Activated naive CD4-positive, alpha-beta T cell treated with anti-CD3 and anti-CD28 coated beads, Interleukin-2, amount 10 ng/mL, durations not matched to agents 7 days and 5 days (primary cell): Measurements from ENCODE around the gene SV2C.
A peak's percentile ranks its signal among the peaks of the same experiment; 100 is the strongest.
"Not testable (repeated sequence)": the region's sequence is repeated elsewhere in the genome, so short reads cannot be mapped to it uniquely, and the experiment has no call there.

Source experiments
- CTCF ChIA-PET: fragments of 350-600 bp; sonication (Branson Sonifier 250); formaldehyde crosslinking; loops from one replicate; lab custom pipeline; 2021; ENCODE audit warnings: antibody characterized with exemption; lab: Charles Lee
- DNase-seq: peaks from one replicate; pipeline ENCODE4 v3.0.0-alpha.2; 2020
- H3K27ac Mint-ChIP-seq: one replicate; pipeline ENCODE4 v1.8.0; 2021; ENCODE audit warnings: mild to moderate bottlenecking, moderate library complexity, mixed read lengths
- H3K27me3 Mint-ChIP-seq: one replicate; pipeline ENCODE4 v1.8.0; 2021; ENCODE audit warnings: mild to moderate bottlenecking, mixed read lengths
- H3K36me3 Mint-ChIP-seq: one replicate; pipeline ENCODE4 v1.8.0; 2021; ENCODE audit warnings: mixed read lengths
- H3K4me1 Mint-ChIP-seq: one replicate; pipeline ENCODE4 v1.8.0; 2021; ENCODE audit warnings: mixed read lengths
- H3K4me3 Mint-ChIP-seq: one replicate; pipeline ENCODE4 v1.8.0; 2021; ENCODE audit warnings: mild to moderate bottlenecking, moderate library complexity, mixed read lengths
- H3K9me3 Mint-ChIP-seq: one replicate; pipeline ENCODE4 v1.8.0; 2021; ENCODE audit warnings: mixed read lengths

The SV2C gene

DNA sequence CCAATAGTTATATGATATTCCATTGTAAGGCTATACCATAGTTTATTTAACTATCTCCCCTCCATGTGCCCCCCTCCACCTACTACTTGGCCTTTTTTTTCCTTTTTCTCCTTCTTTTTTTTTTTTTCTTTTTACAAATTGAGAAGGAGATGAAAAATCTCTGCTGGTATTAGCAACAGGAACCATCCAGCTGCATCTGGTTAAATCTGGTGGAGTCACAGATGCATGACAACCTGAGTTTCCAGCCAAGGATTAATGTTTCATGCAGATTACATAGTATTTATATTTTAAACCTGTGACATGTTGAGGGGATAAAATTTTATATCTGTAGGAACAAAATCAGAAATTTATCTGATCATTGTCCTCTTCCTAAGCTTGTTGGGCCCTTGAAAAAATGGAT, 191.4 kb downstream of the SV2C start:
- CTCF ChIA-PET, result interaction anchor here (0.8 kb wide), 1 partner anchor 18 kb away, joined by 3 read pairs; no protein-coding TSS in a partner anchor
- Mint-ChIP-seq H3K4me1 (peaks cover 12% of the 10 kb centered on the region), H3K27me3 (peaks cover 4% of the 10 kb centered on the region), H3K27ac (no peak overlapping the region), H3K9me3 (peaks cover 6% of the 10 kb centered on the region), H3K36me3 (peaks cover 4% of the 10 kb centered on the region), H3K4me3 (no peak overlapping the region)
- no peak for DNase-seq

DNA sequence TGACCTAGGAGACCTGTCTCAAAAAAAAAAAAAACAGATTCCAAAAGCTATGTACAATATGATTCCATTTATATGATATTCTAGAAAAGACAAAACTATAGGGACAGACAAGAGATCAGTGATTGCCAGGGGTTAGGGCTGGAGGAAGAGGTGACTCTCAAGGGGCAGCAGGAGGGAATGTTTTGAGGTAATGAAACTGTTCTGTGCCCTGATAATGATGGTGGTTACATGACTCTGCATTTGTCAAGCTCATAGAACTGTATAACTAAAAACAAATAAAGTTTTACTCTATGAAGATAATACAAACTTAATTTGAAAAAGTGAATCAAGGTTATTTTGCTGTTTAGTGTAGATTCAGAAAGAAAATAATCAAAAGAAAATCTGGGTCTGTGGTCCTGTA, 194.6 kb downstream of the SV2C start:
- peaks cover 4% of the 10 kb centered on the region for H3K36me3 Mint-ChIP-seq
- H3K9me3 Mint-ChIP-seq, result peaks cover 6% of the 10 kb centered on the region
- no peak overlapping the region for H3K4me3 Mint-ChIP-seq
- no peaks in the 10 kb centered on the region for H3K4me1 Mint-ChIP-seq
- H3K27ac Mint-ChIP-seq, result no peak overlapping the region
- CTCF ChIA-PET, result no interaction called here
- no peak for DNase-seq
- peaks cover 4% of the 10 kb centered on the region for H3K27me3 Mint-ChIP-seq

DNA sequence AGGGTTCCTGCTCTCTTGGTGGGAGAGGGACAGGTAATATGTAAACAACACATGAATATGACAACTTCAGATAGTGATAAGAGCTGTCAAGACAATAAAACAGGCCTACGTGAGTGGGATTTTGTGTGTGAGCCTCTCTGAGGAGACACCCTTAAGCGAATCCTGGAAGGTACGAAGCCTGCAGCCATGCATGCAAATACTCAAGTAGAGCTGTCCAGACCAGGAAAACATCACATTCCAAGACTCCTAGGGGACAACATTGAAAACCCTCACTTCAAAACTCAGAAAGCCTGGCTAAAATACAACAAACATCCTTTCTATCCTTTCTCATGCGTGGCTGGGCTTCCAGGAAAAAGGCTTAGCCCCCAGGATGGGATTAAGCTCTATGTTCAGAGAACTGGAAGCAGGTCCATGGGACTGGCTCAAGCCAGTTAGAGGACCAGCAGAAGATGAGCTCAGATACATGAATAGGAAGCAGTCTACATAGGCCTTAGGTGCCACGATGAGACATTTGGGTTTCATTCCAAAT, 195.1 kb downstream of the SV2C start:
- Mint-ChIP-seq H3K27me3 (peaks cover 4% of the 10 kb centered on the region), H3K4me3 (no peak overlapping the region), H3K4me1 (no peaks in the 10 kb centered on the region), H3K36me3 (peaks cover 4% of the 10 kb centered on the region), H3K9me3 (peaks cover 6% of the 10 kb centered on the region), H3K27ac (no peak overlapping the region)
- CTCF ChIA-PET, result no interaction called here
- no peak for DNase-seq

DNA sequence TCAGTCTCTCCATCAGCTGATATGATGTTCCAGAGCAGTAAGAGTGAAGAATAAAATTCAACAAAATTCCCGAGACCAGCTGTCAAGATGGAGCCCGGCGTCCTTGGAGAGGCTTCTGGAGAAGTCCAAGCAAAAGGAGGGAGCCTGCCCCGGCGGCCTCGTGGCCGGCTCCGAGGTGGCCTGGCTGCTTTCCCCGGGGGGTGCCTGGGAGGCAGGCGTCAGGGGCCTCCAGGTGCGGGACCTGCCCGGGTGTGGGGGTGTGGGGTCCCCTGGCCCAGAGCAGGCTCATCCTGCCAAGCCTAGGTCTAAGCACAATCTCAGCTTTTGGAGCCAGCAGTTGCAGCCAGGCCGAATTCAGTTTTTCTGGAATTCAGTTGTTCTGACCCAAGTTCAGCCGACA, 197.3 kb downstream of the SV2C start:
- CTCF ChIA-PET, result no interaction called here

DNA sequence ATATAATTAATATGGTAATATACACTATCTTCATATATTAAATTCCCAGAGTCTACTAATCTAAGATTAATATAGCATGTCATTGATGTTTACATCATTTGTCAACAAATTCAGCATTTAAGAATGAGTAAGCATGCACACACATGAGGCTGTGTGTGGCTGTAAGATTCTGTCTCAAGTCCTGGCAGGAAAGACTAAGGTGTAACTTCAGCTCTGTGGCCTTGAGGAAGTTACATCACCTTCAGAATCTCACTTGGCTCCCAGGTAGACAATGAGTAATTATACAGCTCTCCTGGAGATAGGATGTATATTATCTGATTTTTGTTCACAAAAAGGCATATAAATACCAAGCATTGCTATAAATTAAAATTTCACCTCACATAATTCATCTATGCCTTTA, 200.5 kb downstream of the SV2C start:
- Mint-ChIP-seq H3K4me1 (peaks cover 8% of the 10 kb centered on the region), H3K27me3 (peaks cover under 1% of the 10 kb centered on the region), H3K9me3 (no peaks in the 10 kb centered on the region), H3K27ac (no peak overlapping the region), H3K4me3 (no peak overlapping the region), H3K36me3 (no peaks in the 10 kb centered on the region)
- no peak for DNase-seq
- CTCF ChIA-PET, result interaction anchor here (1.0 kb wide), 1 partner anchor 30 kb away, joined by 3 read pairs; no protein-coding TSS in a partner anchor

More for the DNA sequence above, 197.3 kb downstream of the SV2C start:
- Mint-ChIP-seq H3K4me1 (peaks cover 8% of the 10 kb centered on the region), H3K4me3 (no peak overlapping the region), H3K36me3 (no peaks in the 10 kb centered on the region), H3K27ac (no peak overlapping the region), H3K27me3 (no peaks in the 10 kb centered on the region), H3K9me3 (no peaks in the 10 kb centered on the region)
- DNase-seq, result no peak

DNA sequence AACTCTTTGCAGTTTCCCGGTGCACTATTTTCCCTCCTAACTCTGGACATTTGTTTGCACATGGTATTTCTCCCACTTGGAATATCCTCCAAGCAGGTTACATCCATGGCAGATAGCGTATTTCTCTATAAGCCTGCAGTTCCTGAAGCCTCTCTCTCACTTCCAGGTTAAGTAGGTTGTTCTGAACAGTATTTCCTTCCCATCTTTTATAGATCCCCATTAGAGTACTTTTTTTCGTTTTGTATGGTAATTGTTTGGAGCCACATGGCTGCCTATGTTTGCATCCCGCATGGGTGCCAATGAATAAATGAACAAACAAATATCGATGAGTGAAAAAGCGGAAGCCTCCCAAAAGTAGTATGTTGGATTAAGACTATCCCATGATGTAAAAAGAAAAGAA, 206.5 kb downstream of the SV2C start:
- DNase-seq, result no peak
- Mint-ChIP-seq H3K27me3 (peaks cover 15% of the 10 kb centered on the region), H3K36me3 (no peaks in the 10 kb centered on the region), H3K27ac (no peak overlapping the region), H3K4me3 (no peak overlapping the region), H3K4me1 (peaks cover 3% of the 10 kb centered on the region), H3K9me3 (no peaks in the 10 kb centered on the region)
- CTCF ChIA-PET, result no interaction called here

DNA sequence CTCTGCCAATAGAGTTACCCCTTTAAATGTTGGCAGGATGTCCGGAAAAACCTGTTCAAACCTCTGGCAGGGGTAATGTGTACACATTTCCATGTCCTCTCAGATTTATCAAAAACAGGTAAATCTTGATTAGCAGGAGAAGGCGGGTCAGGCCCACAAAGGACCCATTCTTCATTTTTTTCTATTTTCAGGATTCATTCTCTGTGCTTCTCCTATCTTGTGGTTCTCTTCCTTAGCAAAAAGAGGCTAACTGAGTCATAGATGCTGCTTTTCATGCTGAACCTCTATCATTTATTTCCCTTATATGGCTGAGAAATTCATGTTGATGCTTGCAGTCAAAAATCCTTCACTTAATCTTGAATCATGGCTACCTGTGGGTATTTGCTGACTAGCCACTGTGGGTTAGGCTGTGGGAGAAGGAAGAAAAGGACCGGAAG, 207.2 kb downstream of the SV2C start:
- CTCF ChIA-PET, result no interaction called here
- Mint-ChIP-seq H3K9me3 (no peaks in the 10 kb centered on the region), H3K36me3 (no peaks in the 10 kb centered on the region), H3K27me3 (peaks cover 19% of the 10 kb centered on the region), H3K4me3 (no peak overlapping the region), H3K27ac (no peak overlapping the region), H3K4me1 (peaks cover 3% of the 10 kb centered on the region)
- no peak for DNase-seq

DNA sequence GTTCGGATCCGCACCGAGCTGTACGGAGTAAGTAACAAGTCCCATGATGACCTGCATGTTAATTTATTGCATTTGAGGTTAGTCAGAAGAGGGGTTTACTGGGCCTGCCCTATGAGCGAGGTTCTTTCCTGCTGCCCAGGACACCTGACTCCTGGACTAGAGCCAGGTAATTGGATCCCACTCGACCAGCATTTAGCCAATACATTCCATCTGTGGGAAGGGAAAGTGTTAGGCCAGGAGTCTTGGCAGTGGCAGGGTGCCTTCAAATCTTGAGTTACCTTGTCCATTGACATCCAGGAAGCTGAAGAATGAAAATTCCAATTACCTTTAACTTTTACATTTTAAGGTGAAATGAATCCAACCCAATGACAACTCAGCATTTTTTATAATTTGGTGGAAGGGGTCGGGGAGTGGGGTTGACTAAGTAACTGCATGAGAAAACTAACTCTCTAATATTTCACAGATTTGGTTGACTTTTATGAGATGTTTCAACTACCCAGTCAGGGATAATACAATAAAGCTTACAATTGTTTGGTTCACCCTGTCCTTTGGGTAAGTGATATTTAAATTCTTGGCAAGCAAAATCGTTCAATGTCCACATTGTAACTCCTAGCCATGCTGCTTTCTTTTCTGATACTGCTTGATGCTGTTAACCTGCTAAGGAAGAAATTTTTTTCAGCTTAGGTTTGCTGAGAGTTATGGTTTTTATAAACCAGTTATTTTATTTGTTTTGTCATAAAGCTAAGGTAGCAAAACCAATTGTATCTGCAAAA, 208.3 kb downstream of the SV2C start:
- Mint-ChIP-seq H3K36me3 (no peaks in the 10 kb centered on the region), H3K4me1 (peaks cover 3% of the 10 kb centered on the region), H3K9me3 (no peaks in the 10 kb centered on the region), H3K27me3 (peaks cover 23% of the 10 kb centered on the region), H3K4me3 (no peak overlapping the region), H3K27ac (no peak overlapping the region)
- DNase-seq, result no peak
- CTCF ChIA-PET, result interaction anchor here (0.7 to 1.3 kb wide), 2 partner anchors 10 to 15 kb away, joined by 3 to 4 read pairs; no protein-coding TSS in a partner anchor

DNA sequence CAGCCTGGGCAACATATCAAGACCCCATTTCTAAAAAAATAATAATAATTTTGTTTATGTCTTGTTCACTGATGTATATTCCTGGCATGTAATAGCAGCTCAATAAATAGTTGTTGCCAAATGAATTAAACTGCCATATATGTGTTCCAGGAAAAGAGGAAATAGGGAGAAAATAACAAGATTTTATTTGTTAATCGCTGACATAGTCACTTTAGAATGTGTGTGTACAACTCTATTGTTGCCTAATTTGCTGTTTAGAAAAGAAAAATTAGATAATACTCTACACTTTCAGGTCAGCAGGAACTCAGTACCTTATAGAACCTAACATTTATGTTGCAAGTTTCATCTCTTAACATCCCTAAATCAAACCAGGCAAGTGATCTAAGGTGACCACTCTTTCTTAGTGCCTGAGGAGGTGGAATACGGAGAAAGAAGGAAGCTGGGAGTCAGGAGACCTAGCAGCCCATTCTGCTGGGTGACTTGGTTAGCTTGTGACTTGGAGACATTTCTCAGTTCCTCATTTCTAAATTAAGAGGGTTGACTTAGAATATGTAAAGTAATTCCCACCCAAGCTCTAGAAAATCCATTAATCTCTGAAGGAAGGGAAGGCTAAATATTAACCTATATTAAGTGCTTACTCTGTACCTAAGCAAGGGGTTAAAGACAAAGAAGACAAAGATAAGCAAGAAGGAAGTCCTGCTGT, 209.6 kb downstream of the SV2C start:
- H3K9me3 Mint-ChIP-seq, result no peaks in the 10 kb centered on the region
- H3K36me3 Mint-ChIP-seq, result no peaks in the 10 kb centered on the region
- H3K4me3 Mint-ChIP-seq, result no peak overlapping the region
- H3K4me1 Mint-ChIP-seq, result peaks cover 3% of the 10 kb centered on the region
- peaks cover 26% of the 10 kb centered on the region for H3K27me3 Mint-ChIP-seq
- DNase-seq, result no peak
- H3K27ac Mint-ChIP-seq, result no peak overlapping the region
- CTCF ChIA-PET, result interaction anchor here (1.2 to 1.3 kb wide), 2 partner anchors 13 to 482 kb away, joined by 3 read pairs; no protein-coding TSS in a partner anchor

DNA sequence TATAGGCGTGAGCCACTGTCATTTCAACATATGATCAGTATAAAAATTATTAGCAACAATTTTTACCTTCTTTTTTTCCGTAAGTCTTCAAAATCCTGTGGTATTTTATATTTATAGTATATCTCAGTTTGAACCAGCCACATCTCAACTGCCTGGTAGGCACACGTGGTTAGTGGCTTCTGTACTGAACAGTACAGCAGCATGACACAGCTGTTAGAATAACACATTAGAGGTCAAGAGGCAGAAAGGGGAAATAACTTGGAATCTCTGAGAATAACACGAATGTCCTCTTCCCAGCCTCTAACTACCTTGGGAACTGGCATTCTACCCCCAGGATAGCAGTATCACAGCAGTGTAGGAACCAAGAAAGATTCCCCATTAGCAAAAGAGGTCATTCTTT, 211.4 kb downstream of the SV2C start:
- Mint-ChIP-seq H3K27ac (no peak overlapping the region), H3K27me3 (peaks cover 22% of the 10 kb centered on the region)
- CTCF ChIA-PET, result no interaction called here

DNA sequence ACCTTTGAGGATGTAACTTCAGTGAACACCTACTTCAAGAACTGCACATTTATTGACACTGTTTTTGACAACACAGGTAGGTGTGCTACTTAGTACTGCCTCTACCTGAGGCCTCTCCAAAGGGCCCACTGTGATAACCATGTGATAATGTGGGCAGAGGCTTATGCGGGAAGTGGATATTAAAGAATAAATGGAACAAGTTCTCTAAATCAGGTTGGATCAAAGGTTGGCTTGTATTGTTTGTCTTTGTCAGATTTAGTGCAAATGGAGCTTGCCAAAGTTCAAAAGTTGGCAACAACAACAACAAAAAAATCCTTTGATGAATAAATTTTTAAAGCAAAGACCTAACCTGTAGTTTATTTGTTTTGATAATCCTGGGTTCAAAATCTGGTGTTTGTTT, 215.7 kb downstream of the SV2C start:
- Mint-ChIP-seq H3K9me3 (no peaks in the 10 kb centered on the region), H3K4me3 (no peak overlapping the region), H3K27ac (peak overlapping the region; percentile 91), H3K27me3 (peaks cover 15% of the 10 kb centered on the region), H3K36me3 (no peaks in the 10 kb centered on the region), H3K4me1 (peaks cover 36% of the 10 kb centered on the region)
- CTCF ChIA-PET, result interaction anchor here (0.7 to 3.5 kb wide), 3 partner anchors 10 to 171 kb away, joined by 3 to 17 read pairs (median 4); no protein-coding TSS in a partner anchor
- DNase-seq, result no peak

More for the DNA sequence above, 211.4 kb downstream of the SV2C start:
- DNase-seq, result no peak
- Mint-ChIP-seq H3K9me3 (no peaks in the 10 kb centered on the region), H3K4me1 (peaks cover 20% of the 10 kb centered on the region), H3K36me3 (no peaks in the 10 kb centered on the region), H3K4me3 (no peak overlapping the region)

DNA sequence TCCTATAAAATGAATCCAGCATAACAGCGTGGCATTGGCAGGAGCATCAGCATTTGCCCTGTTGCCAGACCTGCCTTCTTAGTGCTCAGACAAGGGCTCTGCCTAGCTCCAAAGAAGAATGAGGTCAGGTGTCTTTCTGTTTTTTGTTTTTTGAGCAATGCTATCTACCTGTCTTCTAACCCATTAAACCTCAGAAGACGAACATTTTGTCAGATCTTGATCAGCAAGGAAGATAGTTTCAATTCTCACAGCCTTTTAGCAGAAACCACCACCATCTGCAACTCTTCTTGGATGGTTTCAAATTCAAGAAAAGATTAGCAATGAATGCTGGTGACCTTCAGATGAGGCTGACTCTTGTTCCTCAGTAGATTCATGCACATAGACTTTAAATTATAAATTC, 216.4 kb downstream of the SV2C start:
- CTCF ChIA-PET, result interaction anchor here (1.0 to 3.5 kb wide), 2 partner anchors 10 to 171 kb away, joined by 3 to 17 read pairs; no protein-coding TSS in a partner anchor
- Mint-ChIP-seq H3K9me3 (peaks cover 5% of the 10 kb centered on the region), H3K4me3 (no peak overlapping the region), H3K4me1 (peaks cover 43% of the 10 kb centered on the region), H3K36me3 (peaks cover 4% of the 10 kb centered on the region), H3K27ac (peak overlapping the region; percentile 91), H3K27me3 (peaks cover 12% of the 10 kb centered on the region)
- DNase-seq, result peak; percentile 29

DNA sequence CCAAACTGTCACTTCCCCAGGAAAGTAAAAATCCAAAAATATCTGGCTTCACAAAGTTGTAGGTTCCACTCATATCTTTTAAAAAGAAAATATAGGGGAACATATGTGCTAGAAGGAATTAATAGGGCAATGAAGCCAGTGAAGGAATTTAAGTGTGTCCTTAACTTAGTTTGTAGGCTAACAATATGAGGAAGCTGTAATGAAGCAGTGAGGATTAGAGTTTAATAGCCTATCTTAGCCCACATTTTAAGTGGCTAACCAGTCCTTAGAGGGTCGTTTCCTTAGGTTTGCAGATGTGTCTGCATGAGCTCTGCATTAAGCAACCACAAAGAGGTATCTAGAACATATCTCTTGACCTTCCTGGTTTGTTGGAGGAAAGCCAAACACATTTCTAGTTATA, 218.7 kb downstream of the SV2C start:
- H3K27me3 Mint-ChIP-seq, H3K9me3 Mint-ChIP-seq, H3K27ac Mint-ChIP-seq, H3K4me3 Mint-ChIP-seq, DNase-seq, H3K36me3 Mint-ChIP-seq: not testable (repeated sequence)
- H3K4me1 Mint-ChIP-seq, result peaks cover 52% of the 10 kb centered on the region
- CTCF ChIA-PET, result interaction anchor here (1.5 kb wide), 1 partner anchor 11 kb away, joined by 4 read pairs; no protein-coding TSS in a partner anchor

DNA sequence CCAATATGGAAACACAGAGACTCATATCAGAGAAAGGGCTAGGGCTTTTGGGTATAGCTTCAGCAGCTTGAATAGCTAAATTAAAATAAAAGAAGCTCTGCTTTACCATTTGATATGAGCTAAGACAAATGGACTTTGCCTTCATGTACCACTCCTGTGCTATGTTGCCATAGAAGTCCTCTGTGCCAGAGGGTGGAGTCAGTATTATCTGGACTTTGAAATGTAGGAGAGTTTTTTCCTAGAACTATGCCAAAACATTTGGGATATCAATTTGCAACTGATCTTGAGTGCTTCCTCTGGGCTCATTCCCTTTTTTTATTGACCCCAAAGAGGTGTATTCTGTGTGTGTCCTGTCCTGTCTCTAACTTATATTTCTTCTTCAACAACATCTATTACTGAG, 219.5 kb downstream of the SV2C start:
- DNase-seq, H3K27ac Mint-ChIP-seq, H3K9me3 Mint-ChIP-seq, CTCF ChIA-PET, H3K36me3 Mint-ChIP-seq, H3K4me3 Mint-ChIP-seq, H3K27me3 Mint-ChIP-seq: not testable (repeated sequence)
- H3K4me1 Mint-ChIP-seq, result peaks cover 52% of the 10 kb centered on the region
